Kidney capillary endothelial cell (primary cell): ENCODE results near the gene CREB5.
"Not testable (repeated sequence)": the region's sequence is repeated elsewhere in the genome, so short reads cannot be mapped to it uniquely, and the experiment has no call there.

Experiments
- DNase-seq: peaks from one replicate; pipeline ENCODE4 v3.0.0-alpha.2; 2018; ENCODE audit warnings: low spot score

The CREB5 gene

DNA sequence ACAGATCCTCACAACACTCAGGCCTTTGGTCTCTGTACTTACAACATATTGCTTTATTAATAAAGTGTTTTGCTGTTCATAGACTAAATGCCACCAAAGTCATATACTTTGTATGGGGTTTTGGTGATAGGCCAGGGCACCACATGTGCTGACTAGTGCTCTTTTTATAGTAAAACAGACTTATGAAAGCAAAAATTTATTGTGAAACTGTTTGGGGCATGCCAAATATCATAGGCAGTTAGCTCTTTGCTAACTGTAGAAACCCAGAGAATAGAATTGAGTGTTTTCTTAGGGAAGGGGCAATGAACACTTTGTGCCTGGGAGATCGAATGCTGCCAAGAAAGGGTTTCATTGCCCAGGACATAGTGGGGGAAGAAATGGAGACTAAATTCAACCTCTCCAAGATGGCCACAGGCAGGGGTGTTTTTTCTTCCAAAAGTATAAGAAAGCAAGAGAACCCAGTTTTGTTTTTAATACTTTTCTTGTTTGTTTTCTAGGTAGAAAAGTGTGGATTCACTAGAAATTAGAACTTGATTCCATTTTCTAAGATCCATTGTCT, 403.1 kb downstream of the CREB5 start:
- DNase-seq, result no peak

GRCh38 chr7:28815928-28816373, 403.6 kb downstream of the CREB5 start:
- DNase-seq, result no peak

- no peak for DNase-seq
These were observed 406.7 kb downstream of the CREB5 start for GRCh38 chr7:28818996-28819395.

GRCh38 chr7:28823582-28823981, 411.3 kb downstream of the CREB5 start:
- DNase-seq, result no peak

GRCh38 chr7:28825817-28826448, 413.6 kb downstream of the CREB5 start:
- not testable (repeated sequence) for DNase-seq

DNA sequence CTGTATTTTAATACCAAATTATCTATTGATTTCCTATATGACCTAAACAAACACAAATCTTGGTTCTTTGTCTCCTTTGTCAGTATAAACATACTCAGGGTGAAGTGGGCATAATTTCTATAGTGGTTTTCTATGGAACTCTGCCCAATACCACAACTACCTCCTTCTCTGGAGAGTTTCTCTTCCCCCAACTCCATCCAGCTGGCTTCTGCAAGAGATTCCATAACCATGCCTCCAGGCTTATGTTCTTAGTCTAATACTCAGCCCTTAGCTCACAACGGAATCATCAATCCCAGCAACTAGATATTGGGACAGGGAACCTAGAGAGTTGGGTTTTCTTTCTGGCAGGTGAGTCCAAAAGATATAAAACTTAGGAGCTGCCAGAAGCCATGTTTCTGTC, 418.5 kb downstream of the CREB5 start:
- no peak for DNase-seq

- no peak for DNase-seq
These were observed 420.4 kb downstream of the CREB5 start for GRCh38 chr7:28832669-28833068.

- no peak for DNase-seq
These were observed 423.5 kb downstream of the CREB5 start for GRCh38 chr7:28835800-28836199.

DNA sequence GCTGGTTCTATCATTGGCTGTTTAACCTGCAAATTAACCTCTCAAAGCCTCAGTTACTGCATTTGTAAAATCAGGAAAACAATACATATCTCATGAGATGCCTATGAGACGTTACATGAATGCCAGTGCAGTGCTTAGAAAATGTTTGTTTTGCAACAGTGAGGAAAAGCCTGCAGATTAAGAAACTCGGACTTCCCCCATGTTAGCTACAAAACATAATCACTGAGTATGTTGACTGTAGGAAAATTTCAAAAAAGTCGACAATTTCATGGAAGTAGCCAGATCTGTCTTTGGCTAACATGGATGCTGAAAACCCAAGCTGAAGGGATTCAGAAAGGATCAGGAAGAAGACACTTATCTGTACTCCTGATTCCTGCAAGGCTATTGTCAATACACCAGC, 424.4 kb downstream of the CREB5 start:
- no peak for DNase-seq

DNA sequence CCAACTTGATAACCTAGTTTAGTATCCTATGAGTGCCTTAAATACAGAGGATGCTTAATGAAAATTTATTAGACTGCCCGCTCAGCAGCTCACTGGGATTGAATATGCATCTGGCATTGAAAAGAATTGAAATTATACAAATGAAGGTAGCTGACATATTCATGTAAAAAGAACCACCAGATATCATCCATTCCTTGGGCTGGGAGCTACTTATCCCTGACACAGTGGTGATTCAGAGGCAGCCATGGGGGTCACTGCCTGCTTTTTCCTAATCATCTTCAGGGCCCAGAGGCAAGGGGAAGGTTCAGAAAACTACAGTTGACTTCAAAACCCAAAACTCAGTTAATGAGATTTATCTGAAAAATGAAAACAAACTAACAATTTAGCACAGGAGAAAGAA, 424.9 kb downstream of the CREB5 start:
- no peak for DNase-seq

- no peak for DNase-seq
These were observed 428.3 kb downstream of the CREB5 start for GRCh38 chr7:28840592-28840995.

GRCh38 chr7:28841766-28842165, 429.4 kb downstream of the CREB5 start:
- DNase-seq, result no peak

GRCh38 chr7:28842769-28843295, 430.5 kb downstream of the CREB5 start:
- no peak for DNase-seq

GRCh38 chr7:28845106-28845505, 432.8 kb downstream of the CREB5 start:
- no peak for DNase-seq

DNA sequence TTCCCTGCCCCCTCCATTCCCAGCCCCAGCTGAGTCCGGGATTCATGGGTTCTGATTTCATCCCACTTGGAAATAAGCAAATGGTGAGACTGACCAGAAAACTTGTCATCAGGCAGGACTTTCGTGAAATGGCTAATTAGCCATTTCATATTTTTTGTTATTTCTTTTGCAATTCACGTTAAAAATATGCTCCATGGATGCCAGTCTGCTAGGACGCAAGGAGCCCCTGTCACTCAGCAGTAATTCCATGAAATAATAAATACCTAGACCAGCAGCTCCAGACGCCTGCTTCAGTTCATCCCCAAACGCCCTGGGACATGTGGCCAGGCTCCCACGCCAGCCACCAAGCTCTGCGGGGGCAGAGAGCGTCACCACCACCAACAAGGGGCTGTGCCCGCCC, 434.9 kb downstream of the CREB5 start:
- DNase-seq, result no peak

DNA sequence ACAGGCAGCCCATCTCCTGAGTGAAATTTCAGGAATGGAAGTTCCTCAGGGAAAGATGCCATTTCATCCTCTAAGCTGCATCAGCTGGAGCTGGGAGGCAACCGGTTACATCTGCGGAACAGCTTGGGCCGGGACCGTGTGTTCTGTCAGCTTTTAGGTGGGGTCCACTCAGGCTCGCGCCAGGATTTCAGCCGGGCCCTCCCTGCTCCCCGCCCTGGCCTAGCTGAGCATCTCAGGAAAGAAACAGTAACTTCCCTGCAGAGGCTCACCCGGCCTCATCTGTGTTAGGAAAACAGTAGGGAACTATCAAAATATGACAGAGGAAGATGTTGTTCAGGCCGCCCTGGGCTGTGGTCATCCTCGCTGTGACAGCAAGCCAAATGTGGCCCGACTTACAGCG, 435.4 kb downstream of the CREB5 start:
- DNase-seq, result no peak

- no peak for DNase-seq
These were observed 436.6 kb downstream of the CREB5 start for GRCh38 chr7:28848906-28849305.

GRCh38 chr7:28850699-28851098, 438.4 kb downstream of the CREB5 start:
- DNase-seq, result no peak

- DNase-seq, result no peak
These were observed 440.8 kb downstream of the CREB5 start for GRCh38 chr7:28853150-28853549.

DNA sequence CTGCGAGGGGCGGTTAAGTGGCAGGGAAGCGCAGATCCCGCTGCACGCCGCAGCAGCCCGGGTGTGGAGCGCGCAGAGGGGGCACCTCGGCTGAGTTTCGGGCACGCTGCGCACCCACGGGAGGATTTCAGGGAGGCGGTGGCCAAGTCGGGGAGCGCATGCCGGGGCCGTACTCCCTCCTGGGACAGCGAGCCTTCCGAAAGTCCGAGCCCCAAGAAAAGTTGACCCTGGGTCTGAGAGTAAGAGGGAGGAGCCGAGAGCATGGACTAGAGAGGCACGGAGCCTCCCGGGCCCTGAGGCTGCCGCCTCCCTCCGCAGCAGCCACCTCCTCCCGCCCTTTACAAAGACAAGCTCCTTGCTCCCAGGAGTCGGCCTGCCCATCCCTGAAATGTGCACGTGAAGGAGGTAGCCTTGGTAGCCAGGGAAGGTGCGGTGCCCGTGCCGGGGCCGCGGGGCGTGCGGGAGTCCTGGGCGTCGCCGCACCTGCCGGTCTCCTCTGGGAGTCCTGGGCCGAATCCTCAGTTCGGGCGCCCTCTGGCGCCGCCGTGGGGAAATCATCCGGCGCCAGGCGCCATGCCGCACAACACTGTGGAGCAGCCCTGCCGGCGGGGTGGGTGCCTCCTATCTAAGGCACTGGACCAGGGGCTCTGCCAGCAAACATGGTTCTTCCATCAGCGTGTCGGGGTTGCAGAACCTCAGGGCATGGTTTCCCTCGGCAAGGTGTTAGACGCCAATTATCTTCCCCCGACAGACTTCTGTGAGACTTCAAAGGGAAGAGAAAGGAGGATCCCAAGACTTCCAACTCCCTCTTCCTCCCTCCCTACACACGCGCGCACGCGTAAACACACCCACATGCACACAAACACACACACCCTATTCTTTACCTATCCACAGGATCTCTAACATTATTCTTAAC, 441.8 kb downstream of the CREB5 start:
- peak; percentile 57 for DNase-seq

DNA sequence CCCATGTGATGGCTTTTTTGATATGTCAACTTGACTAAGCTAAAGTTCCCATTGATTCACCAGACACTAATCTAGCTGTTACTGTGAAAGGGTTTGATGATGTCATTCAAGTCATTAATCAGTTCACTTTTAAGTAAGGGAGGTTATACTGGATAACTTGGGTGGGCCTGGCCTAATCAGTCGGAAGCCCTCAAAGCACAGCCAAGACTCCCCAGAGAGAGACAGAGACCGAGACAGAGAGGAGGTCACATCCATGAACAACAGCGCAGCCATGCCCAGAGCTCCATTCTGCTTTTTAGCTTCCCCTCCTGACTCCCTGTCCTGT, 442.4 kb downstream of the CREB5 start:
- DNase-seq, result no peak

DNA sequence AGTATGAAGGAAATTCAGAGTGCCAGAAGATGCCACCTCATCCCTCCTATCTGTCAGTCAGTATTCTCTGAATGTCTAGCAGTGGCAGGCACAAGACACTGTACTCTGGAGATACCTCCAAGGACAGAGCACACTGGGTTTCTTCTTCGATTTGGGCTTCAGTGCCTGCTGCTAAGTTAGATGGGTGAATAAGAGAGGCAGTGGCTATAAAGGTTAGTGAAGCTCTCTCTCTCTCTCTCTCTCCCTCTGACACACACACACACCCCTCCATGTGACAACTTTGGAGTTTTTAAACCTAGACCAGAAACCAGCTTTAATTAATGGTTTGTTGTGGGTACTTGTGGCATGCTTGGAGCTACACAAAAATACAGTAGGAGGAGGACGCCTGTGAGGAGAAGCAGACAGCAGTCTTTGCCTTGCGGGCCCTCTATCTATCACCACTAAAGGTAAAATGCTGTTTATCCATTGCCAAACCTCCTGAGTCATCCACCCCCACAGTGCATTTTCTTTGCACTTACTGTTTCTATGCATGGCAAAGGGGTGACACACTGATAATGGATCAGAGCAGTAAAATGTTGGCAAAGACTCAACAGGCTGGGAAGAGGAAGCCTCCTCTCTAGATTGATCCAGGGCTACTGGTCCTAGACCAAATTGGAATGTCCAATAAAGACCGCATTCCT, 443.4 kb downstream of the CREB5 start:
- peak; percentile 30 for DNase-seq
